ENCODE data around the gene SMG6. TPM values are rescaled to one million over a fixed set of nuclear protein-coding genes. Genes with fewer than 3 reads are reported as not detected.

The SMG6 gene
- total and polyA plus RNA-seq, 7 donors = 11.1 to 38.8 (median 22.9) TPM

DNA sequence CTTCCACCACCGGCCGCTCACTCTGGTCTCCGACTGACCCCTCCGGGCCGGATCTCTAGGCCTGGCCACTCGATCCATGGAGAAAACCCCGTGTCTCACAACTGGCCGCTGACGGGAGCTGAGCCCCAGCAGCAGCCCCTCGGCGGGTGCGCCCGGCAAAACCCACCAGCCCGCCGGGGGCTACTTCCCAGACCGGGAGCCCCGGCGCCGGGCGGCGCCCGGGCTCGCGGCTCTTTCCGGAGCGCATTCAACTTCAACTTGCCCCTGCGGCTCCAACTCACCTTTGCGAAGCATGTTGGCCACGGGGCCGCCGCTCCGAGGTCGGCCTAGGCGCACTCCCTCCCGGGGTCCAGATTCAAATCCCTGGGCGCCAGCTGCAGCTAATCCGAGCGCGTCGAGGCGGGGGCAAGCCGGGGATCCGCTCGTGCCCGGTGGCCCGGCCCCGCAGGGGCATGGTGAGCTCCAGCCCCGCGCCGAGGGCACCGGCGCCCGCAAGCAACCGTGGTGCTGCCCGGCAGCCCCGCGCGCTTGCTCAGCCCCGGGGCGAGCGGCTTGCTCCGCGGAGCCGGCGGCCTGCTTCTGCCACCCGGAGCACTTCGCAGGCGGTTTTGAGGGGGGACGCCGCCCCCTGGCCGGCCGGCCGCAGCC lies 278.9 kb downstream of the SMG6 start:
- no peaks in the 10 kb centered on the region for H3K9me3 ChIP-seq
- H3K27me3 ChIP-seq = peaks cover 20 to 73% (median 34%) of the 10 kb centered on the region in 3 donors
- H3K27ac ChIP-seq = no peak overlapping the region
- no peak for DNase-seq
- H3K4me3 ChIP-seq = peak overlapping the region; percentile 21 to 55 (median 48)
- no peak for TF ChIP-seq POLR2AphosphoS5 (IDR thresholded peaks at IDR 0.05)
- TF ChIP-seq POLR2A (IDR thresholded peaks at IDR 0.05) = no peak
- TF ChIP-seq, protein P1, sequence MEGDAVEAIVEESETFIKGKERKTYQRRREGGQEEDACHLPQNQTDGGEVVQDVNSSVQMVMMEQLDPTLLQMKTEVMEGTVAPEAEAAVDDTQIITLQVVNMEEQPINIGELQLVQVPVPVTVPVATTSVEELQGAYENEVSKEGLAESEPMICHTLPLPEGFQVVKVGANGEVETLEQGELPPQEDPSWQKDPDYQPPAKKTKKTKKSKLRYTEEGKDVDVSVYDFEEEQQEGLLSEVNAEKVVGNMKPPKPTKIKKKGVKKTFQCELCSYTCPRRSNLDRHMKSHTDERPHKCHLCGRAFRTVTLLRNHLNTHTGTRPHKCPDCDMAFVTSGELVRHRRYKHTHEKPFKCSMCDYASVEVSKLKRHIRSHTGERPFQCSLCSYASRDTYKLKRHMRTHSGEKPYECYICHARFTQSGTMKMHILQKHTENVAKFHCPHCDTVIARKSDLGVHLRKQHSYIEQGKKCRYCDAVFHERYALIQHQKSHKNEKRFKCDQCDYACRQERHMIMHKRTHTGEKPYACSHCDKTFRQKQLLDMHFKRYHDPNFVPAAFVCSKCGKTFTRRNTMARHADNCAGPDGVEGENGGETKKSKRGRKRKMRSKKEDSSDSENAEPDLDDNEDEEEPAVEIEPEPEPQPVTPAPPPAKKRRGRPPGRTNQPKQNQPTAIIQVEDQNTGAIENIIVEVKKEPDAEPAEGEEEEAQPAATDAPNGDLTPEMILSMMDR (IDR thresholded peaks at IDR 0.05) = no peak
- H3K4me1 ChIP-seq = peaks cover 0 to 35% (median 34%) of the 10 kb centered on the region in 4 donors
- no peaks in the 10 kb centered on the region for H3K36me3 ChIP-seq
- WGBS, 2 donors = 1 to 2% methylated on average over 73 of the region's 73 CpGs
- intact Hi-C loops (cut with DNase I) = loop anchor here (2.0 kb wide), 1 partner anchor 26 kb away; no protein-coding TSS in a partner anchor

DNA sequence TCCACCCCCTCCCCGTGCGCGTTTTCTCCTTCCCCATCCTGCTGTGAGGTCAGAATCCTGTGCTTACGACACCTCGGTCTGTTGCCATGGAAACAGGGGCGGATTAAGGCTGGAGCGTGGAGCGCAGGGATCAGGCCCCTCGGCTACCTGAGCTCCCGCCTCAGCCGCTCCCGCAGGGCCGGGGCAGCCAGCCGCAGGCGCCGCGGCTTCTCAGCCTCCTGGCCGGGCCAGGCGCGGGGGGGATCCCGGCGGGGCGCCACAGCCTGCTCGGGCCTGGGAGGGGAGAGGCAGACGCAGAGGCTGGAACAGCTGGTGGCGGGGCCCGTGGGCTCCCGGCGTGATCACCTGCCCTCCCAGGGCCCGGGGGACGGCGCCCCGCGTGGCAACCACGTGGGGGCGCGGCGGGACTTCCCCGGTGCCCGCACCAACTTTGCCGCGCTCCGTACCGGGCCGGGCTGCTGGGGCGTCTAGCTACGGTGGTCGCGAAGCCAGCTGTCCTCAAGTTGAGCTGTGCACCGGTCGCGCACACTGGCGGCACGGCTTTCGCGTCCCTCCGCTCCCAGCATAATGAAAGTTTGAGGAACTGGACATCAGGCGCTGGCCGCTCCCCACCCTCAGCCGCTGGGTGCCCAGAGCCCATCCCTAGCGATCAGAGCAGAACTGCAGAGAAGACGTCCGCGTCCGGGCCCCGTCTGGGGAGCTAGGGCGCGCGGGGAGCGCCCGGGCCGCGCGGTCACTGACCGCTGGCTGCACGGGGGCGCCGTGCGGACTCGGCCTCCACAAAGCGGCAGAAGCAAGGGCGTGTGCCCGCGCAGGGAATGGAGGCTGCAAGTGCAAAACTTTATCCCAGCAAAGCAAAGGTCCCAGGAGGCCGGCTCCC lies 279.7 kb downstream of the SMG6 start:
- peak; percentile 81 for DNase-seq
- Histone ChIP-seq H3K4me3 (peak overlapping the region; percentile 12 to 55 (median 48)), H3K27me3 (peaks cover 20 to 67% (median 34%) of the 10 kb centered on the region in 3 donors), H3K36me3 (no peaks in the 10 kb centered on the region), H3K9me3 (no peaks in the 10 kb centered on the region), H3K4me1 (peaks cover 0 to 32% (median 30%) of the 10 kb centered on the region in 4 donors), H3K27ac (no peak overlapping the region)
- 2 to 3% methylated on average over 85 of the region's 85 CpGs for WGBS, 2 donors
- intact Hi-C loops (cut with DNase I) = loop anchor here (2.0 kb wide), 1 partner anchor 25 kb away; no protein-coding TSS in a partner anchor
- TF ChIP-seq POLR2AphosphoS5 (IDR thresholded peaks at IDR 0.05) (no peak), EP300 (IDR thresholded peaks at IDR 0.05) (no peak), POLR2A (IDR thresholded peaks at IDR 0.05) (no peak)
- TF ChIP-seq, protein P1 (IDR thresholded peaks at IDR 0.05) = no peak

- no peak for DNase-seq
- H3K27ac ChIP-seq = no peak overlapping the region
- intact Hi-C loops (cut with DNase I) = no loop called here
- no peaks in the 10 kb centered on the region for H3K36me3 ChIP-seq
- H3K4me1 ChIP-seq = peaks cover 0 to 32% (median 30%) of the 10 kb centered on the region in 4 donors
- peaks cover 20 to 65% (median 34%) of the 10 kb centered on the region in 3 donors for H3K27me3 ChIP-seq
- WGBS, 2 donors = 40 to 46% methylated on average over 16 of the region's 16 CpGs
- TF ChIP-seq, protein P1 (IDR thresholded peaks at IDR 0.05) = no peak
- TF ChIP-seq EP300 (IDR thresholded peaks at IDR 0.05) (no peak), POLR2A (IDR thresholded peaks at IDR 0.05) (no peak), POLR2AphosphoS5 (IDR thresholded peaks at IDR 0.05) (no peak)
- no peaks in the 10 kb centered on the region for H3K9me3 ChIP-seq
- peak overlapping the region in 1 of 4 donors; percentile 55 for H3K4me3 ChIP-seq
Observed at GRCh38 chr17:2023256-2023655, 280.3 kb downstream of the SMG6 start.

GRCh38 chr17:2022647-2023240 lies 280.8 kb downstream of the SMG6 start:
- Histone ChIP-seq H3K27ac (no peak overlapping the region), H3K9me3 (no peaks in the 10 kb centered on the region), H3K36me3 (no peaks in the 10 kb centered on the region), H3K4me1 (peaks cover 0 to 32% (median 30%) of the 10 kb centered on the region in 4 donors), H3K27me3 (peaks cover 20 to 65% (median 31%) of the 10 kb centered on the region in 3 donors), H3K4me3 (no peak overlapping the region)
- TF ChIP-seq EP300 (IDR thresholded peaks at IDR 0.05) = no peak
- TF ChIP-seq POLR2AphosphoS5 (IDR thresholded peaks at IDR 0.05) = no peak
- no peak for TF ChIP-seq POLR2A (IDR thresholded peaks at IDR 0.05)
- TF ChIP-seq, protein P1 (IDR thresholded peaks at IDR 0.05) = no peak
- WGBS, 2 donors = 59 to 75% methylated on average over 15 of the region's 15 CpGs
- intact Hi-C loops (cut with DNase I) = no loop called here
- no peak for DNase-seq

All from sigmoid colon (tissue), 7 donors.